Measurements from ENCODE around the gene SPATS2L.

Gene SPATS2L

GRCh38 chr2:200447139-200447855 lies 140.8 kb downstream of the SPATS2L start:
- no peak for DNase-seq

- no peak for DNase-seq
Measured at GRCh38 chr2:200448455-200448854, 142.0 kb downstream of the SPATS2L start.

GRCh38 chr2:200449149-200449548 lies 142.7 kb downstream of the SPATS2L start:
- DNase-seq = no peak

- DNase-seq = no peak
Measured at GRCh38 chr2:200450288-200450687, 143.8 kb downstream of the SPATS2L start.

GRCh38 chr2:200451511-200451910 lies 145.0 kb downstream of the SPATS2L start:
- DNase-seq = no peak

- no peak for DNase-seq
Measured at GRCh38 chr2:200452377-200452776, 145.9 kb downstream of the SPATS2L start.

GRCh38 chr2:200453142-200453852 lies 146.8 kb downstream of the SPATS2L start:
- no peak for DNase-seq

GRCh38 chr2:200453853-200454534 lies 147.5 kb downstream of the SPATS2L start:
- DNase-seq = no peak

- no peak for DNase-seq
Measured at GRCh38 chr2:200454927-200455801, 148.7 kb downstream of the SPATS2L start.

GRCh38 chr2:200455958-200456421 lies 149.5 kb downstream of the SPATS2L start:
- DNase-seq = no peak

GRCh38 chr2:200456567-200456966 lies 150.1 kb downstream of the SPATS2L start:
- no peak for DNase-seq

GRCh38 chr2:200459101-200459500 lies 152.6 kb downstream of the SPATS2L start:
- no peak for DNase-seq

- DNase-seq = no peak
Measured at GRCh38 chr2:200461846-200462710, 155.6 kb downstream of the SPATS2L start.

- DNase-seq = no peak
Measured at GRCh38 chr2:200463452-200463851, 157.0 kb downstream of the SPATS2L start.

GRCh38 chr2:200466425-200467418 lies 160.2 kb downstream of the SPATS2L start:
- DNase-seq = peak; percentile 41 to 42

GRCh38 chr2:200467806-200468681 lies 161.6 kb downstream of the SPATS2L start:
- peak; percentile 21 to 24 for DNase-seq

GRCh38 chr2:200469708-200470211 lies 163.3 kb downstream of the SPATS2L start:
- DNase-seq = no peak

GRCh38 chr2:200470230-200470629 lies 163.7 kb downstream of the SPATS2L start:
- no peak for DNase-seq

GRCh38 chr2:200471324-200471848 lies 164.9 kb downstream of the SPATS2L start:
- peak; percentile 39 to 41 for DNase-seq

Measured in activated CD4-positive, alpha-beta T cell treated with anti-CD3 and anti-CD28 coated beads for 4 hours (primary cell).